ENCODE measurements around the gene NUFIP2.

Gene NUFIP2

DNA sequence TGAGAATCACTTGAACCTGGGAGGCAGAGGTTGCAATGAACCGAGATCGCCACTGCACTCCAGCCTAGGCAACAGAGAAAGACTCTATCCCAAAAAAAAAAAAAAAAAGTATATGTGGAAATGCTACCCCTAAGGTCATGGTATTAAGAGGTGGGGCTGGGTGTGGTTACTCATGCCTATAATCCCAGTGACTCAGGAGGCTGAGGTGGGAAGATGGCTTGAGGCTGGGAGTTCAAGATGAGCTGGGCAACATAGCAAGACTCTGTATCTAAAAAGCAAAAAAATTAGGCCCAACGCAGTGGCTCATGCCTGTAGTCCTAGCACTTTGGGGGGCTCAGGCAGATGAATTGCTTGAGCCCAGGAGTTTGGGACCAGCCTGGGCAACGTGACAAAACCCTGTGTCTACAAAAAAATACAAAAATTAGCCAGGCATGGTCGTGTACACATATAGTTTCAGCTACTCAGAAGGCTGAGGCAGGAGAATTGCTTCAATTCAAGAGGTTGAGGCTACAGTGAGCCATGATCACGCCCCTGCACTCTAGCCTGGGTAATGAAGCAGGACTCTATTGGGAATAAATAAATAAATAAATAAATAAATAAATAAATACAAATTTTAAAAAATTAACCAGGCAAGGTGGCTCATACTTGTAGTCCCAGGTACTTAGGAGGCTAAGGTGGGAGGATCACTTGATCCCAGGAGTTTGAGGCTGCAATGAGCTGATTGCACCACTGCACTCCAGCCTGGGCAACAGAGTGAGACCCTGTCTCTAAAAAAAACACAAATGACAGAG lies 32.3 kb upstream of the NUFIP2 start:
- H3K4me3 ChIP-seq (ENCODE audit: low read depth, low read length) = no peak overlapping the region
- no peak for TF ChIP-seq CTCF (IDR thresholded peaks at IDR 0.05; ENCODE audit: borderline replicate concordance, insufficient read depth, low read depth, low read length)

- TF ChIP-seq CTCF (IDR thresholded peaks at IDR 0.05; ENCODE audit: borderline replicate concordance, insufficient read depth, low read depth, low read length) = no peak
- no peak overlapping the region for H3K4me3 ChIP-seq (ENCODE audit: low read depth, low read length)
These were observed 28.4 kb upstream of the NUFIP2 start for GRCh38 chr17:29322363-29322762.

DNA sequence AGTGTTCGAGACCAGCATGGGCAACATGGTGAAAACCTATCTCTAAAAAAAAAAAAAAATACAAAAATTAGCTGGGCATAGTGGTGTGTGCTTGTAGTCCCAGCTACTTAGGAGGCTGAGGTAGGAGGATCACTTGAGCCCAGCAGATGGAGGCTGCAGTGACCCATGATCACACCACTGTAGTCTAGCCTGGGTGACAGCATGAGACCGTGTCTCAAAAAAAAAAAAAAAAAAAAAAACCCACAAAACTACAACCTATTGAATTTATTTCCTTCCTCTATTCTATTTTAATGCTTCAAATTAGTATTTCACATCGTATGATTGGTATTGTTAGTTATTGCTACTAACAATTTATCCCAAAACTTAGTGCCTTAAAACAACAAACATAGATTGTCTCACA lies 9.4 kb upstream of the NUFIP2 start:
- no peak overlapping the region for H3K4me3 ChIP-seq (ENCODE audit: low read depth, low read length)
- TF ChIP-seq CTCF (IDR thresholded peaks at IDR 0.05; ENCODE audit: borderline replicate concordance, insufficient read depth, low read depth, low read length) = no peak

- TF ChIP-seq CTCF (IDR thresholded peaks at IDR 0.05; ENCODE audit: borderline replicate concordance, insufficient read depth, low read depth, low read length) = no peak
- H3K4me3 ChIP-seq (ENCODE audit: low read depth, low read length) = no peak overlapping the region
These were observed 5.1 kb upstream of the NUFIP2 start for GRCh38 chr17:29299031-29299430.

DNA sequence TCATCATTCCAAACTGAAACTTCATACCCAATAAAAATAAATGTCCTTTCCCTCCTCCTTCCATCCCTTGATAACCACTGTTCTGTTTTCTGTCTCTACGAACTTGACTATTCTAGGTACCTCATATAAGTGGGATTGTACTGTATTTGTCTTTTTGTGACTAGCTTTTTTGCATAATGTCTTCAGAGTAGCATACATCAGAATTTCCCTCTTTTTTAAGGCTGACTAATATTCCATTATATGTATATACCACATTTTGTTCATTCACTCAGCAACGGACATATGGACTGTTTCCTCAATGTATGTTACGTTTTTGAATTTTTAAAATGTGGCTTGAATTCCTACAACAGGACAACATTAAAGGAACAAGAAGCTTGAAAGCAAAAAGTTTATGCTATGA lies 1.5 kb upstream of the NUFIP2 start:
- H3K4me3 ChIP-seq (ENCODE audit: low read depth, low read length) = no peak overlapping the region
- no peak for TF ChIP-seq CTCF (IDR thresholded peaks at IDR 0.05; ENCODE audit: borderline replicate concordance, insufficient read depth, low read depth, low read length)

GRCh38 chr17:29294580-29294900 lies 592 bp upstream of the NUFIP2 start:
- peak overlapping the region; percentile 96 for H3K4me3 ChIP-seq (ENCODE audit: low read depth, low read length)
- TF ChIP-seq CTCF (IDR thresholded peaks at IDR 0.05; ENCODE audit: borderline replicate concordance, insufficient read depth, low read depth, low read length) = no peak
